Prostate gland (tissue), 2 donors: Measurements from ENCODE around the gene CFAP100.

Experiments used
- POLR2A ChIP-seq: fragments of 450-650 bp; IDR thresholded peaks from one replicate; pipeline ENCODE4 v1.6.1; 2016; ENCODE audit warnings: antibody characterized with exemption, mild to moderate bottlenecking
- POLR2AphosphoS5 ChIP-seq: sonication (generic); formaldehyde crosslinking; IDR thresholded peaks from one replicate; pipeline ENCODE4 v1.6.1; 2017; ENCODE audit warnings: antibody characterized with exemption
- TF ChIP-seq, protein P1 (sequence below), 4 experiments: fragments of 200-600 bp in 2 of 4; fragments of 450-650 bp in 2 of 4; sonication (generic) in 2 of 4; IDR thresholded peaks; 1 replicate in 3 of 4; 2 replicates in 1 of 4; pipeline ENCODE4 v1.5.1; 2016 to 2019; ENCODE audit warnings: antibody characterized with exemption in 4 of 4, mild to moderate bottlenecking in 2 of 4, moderate library complexity in 2 of 4

DNA sequence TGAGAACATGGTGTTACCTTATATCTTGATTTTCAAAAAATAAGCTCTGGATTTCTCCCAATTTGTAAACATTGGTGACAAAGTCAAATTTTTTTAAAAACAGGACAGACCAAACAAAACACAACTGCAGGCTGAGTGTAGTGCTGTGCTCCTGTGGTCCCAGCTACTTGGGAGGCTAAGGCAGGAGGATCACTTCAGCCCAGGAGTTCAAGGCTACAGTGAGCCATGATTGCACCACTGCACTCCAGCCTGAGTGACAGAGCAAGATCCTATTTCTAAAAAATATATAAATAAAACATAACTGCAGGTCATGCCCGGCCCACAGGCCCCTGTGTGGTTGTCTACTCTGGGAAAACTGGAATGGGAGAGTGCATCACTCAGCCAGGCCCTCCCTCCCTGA lies 84.9 kb downstream of the CFAP100 start:
- no peak for TF ChIP-seq POLR2A
- TF ChIP-seq, protein P1, sequence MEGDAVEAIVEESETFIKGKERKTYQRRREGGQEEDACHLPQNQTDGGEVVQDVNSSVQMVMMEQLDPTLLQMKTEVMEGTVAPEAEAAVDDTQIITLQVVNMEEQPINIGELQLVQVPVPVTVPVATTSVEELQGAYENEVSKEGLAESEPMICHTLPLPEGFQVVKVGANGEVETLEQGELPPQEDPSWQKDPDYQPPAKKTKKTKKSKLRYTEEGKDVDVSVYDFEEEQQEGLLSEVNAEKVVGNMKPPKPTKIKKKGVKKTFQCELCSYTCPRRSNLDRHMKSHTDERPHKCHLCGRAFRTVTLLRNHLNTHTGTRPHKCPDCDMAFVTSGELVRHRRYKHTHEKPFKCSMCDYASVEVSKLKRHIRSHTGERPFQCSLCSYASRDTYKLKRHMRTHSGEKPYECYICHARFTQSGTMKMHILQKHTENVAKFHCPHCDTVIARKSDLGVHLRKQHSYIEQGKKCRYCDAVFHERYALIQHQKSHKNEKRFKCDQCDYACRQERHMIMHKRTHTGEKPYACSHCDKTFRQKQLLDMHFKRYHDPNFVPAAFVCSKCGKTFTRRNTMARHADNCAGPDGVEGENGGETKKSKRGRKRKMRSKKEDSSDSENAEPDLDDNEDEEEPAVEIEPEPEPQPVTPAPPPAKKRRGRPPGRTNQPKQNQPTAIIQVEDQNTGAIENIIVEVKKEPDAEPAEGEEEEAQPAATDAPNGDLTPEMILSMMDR (IDR thresholded peaks at IDR 0.05) = no peak
- no peak for TF ChIP-seq POLR2AphosphoS5
